ENCODE measurements around the gene THSD4.
"Not testable (repeated sequence)": the region's sequence is repeated elsewhere in the genome, so short reads cannot be mapped to it uniquely, and the experiment has no call there.

THSD4 gene

GRCh38 chr15:71725207-71725955 lies 610.1 kb downstream of the THSD4 start:
- not testable (repeated sequence) for H3K27me3 ChIP-seq (ENCODE audit: control insufficient read depth in 1 of 2, insufficient read depth in 2 of 2, low read length in 2 of 2); H3K9ac ChIP-seq (ENCODE audit: low read depth in 1 of 2, low read length in 2 of 2); H3K9me3 ChIP-seq (ENCODE audit: control insufficient read depth in 1 of 2, low read length in 2 of 2); H3K36me3 ChIP-seq (ENCODE audit: control insufficient read depth in 1 of 2, insufficient read depth in 2 of 2, low read length in 2 of 2); H3K27ac ChIP-seq (ENCODE audit: low read depth, low read length); H3K4me1 ChIP-seq (ENCODE audit: control insufficient read depth in 1 of 2, insufficient read depth in 2 of 2, low read length in 2 of 2); H3K4me3 ChIP-seq (ENCODE audit: low read depth in 1 of 2, low read length in 2 of 2)

- Histone ChIP-seq H3K9ac (ENCODE audit: low read depth in 1 of 2, low read length in 2 of 2) (no peak overlapping the region), H3K27ac (ENCODE audit: low read depth, low read length) (no peak overlapping the region), H3K36me3 (ENCODE audit: control insufficient read depth in 1 of 2, insufficient read depth in 2 of 2, low read length in 2 of 2) (no peaks in the 10 kb centered on the region), H3K4me3 (ENCODE audit: low read depth in 1 of 2, low read length in 2 of 2) (no peak overlapping the region), H3K4me1 (ENCODE audit: control insufficient read depth in 1 of 2, insufficient read depth in 2 of 2, low read length in 2 of 2) (peaks cover 8% of the 10 kb centered on the region in 2 donors), H3K27me3 (ENCODE audit: control insufficient read depth in 1 of 2, insufficient read depth in 2 of 2, low read length in 2 of 2) (no peaks in the 10 kb centered on the region), H3K9me3 (ENCODE audit: control insufficient read depth in 1 of 2, low read length in 2 of 2) (no peaks in the 10 kb centered on the region)
Observed at GRCh38 chr15:71728881-71729280, 613.6 kb downstream of the THSD4 start.

GRCh38 chr15:71729319-71729718 lies 614.0 kb downstream of the THSD4 start:
- Histone ChIP-seq H3K27ac (ENCODE audit: low read depth, low read length) (no peak overlapping the region), H3K27me3 (ENCODE audit: control insufficient read depth in 1 of 2, insufficient read depth in 2 of 2, low read length in 2 of 2) (no peaks in the 10 kb centered on the region), H3K9ac (ENCODE audit: low read depth in 1 of 2, low read length in 2 of 2) (no peak overlapping the region)

GRCh38 chr15:71730277-71731144 lies 615.2 kb downstream of the THSD4 start:
- no peak overlapping the region for H3K27ac ChIP-seq (ENCODE audit: low read depth, low read length)

More at GRCh38 chr15:71729319-71729718, 614.0 kb downstream of the THSD4 start:
- no peak overlapping the region for H3K4me3 ChIP-seq (ENCODE audit: low read depth in 1 of 2, low read length in 2 of 2)
- H3K9me3 ChIP-seq (ENCODE audit: control insufficient read depth in 1 of 2, low read length in 2 of 2), result no peaks in the 10 kb centered on the region
- no peaks in the 10 kb centered on the region for H3K36me3 ChIP-seq (ENCODE audit: control insufficient read depth in 1 of 2, insufficient read depth in 2 of 2, low read length in 2 of 2)
- peaks cover 8% of the 10 kb centered on the region in 2 donors for H3K4me1 ChIP-seq (ENCODE audit: control insufficient read depth in 1 of 2, insufficient read depth in 2 of 2, low read length in 2 of 2)

GRCh38 chr15:71732636-71733035 lies 617.4 kb downstream of the THSD4 start:
- peaks cover 8% of the 10 kb centered on the region in 2 donors for H3K4me1 ChIP-seq (ENCODE audit: control insufficient read depth in 1 of 2, insufficient read depth in 2 of 2, low read length in 2 of 2)
- H3K4me3 ChIP-seq (ENCODE audit: low read depth in 1 of 2, low read length in 2 of 2), result no peak overlapping the region
- no peak overlapping the region for H3K27ac ChIP-seq (ENCODE audit: low read depth, low read length)
- H3K9me3 ChIP-seq (ENCODE audit: control insufficient read depth in 1 of 2, low read length in 2 of 2), result no peaks in the 10 kb centered on the region
- no peaks in the 10 kb centered on the region for H3K27me3 ChIP-seq (ENCODE audit: control insufficient read depth in 1 of 2, insufficient read depth in 2 of 2, low read length in 2 of 2)
- no peaks in the 10 kb centered on the region for H3K36me3 ChIP-seq (ENCODE audit: control insufficient read depth in 1 of 2, insufficient read depth in 2 of 2, low read length in 2 of 2)
- no peak overlapping the region for H3K9ac ChIP-seq (ENCODE audit: low read depth in 1 of 2, low read length in 2 of 2)

More at GRCh38 chr15:71730277-71731144, 615.2 kb downstream of the THSD4 start:
- no peaks in the 10 kb centered on the region for H3K36me3 ChIP-seq (ENCODE audit: control insufficient read depth in 1 of 2, insufficient read depth in 2 of 2, low read length in 2 of 2)
- H3K9me3 ChIP-seq (ENCODE audit: control insufficient read depth in 1 of 2, low read length in 2 of 2), result no peaks in the 10 kb centered on the region
- H3K27me3 ChIP-seq (ENCODE audit: control insufficient read depth in 1 of 2, insufficient read depth in 2 of 2, low read length in 2 of 2), result no peaks in the 10 kb centered on the region
- no peak overlapping the region for H3K9ac ChIP-seq (ENCODE audit: low read depth in 1 of 2, low read length in 2 of 2)
- no peak overlapping the region for H3K4me3 ChIP-seq (ENCODE audit: low read depth in 1 of 2, low read length in 2 of 2)
- peaks cover 8% of the 10 kb centered on the region in 2 donors for H3K4me1 ChIP-seq (ENCODE audit: control insufficient read depth in 1 of 2, insufficient read depth in 2 of 2, low read length in 2 of 2)

GRCh38 chr15:71733122-71733521 lies 617.9 kb downstream of the THSD4 start:
- Histone ChIP-seq H3K27ac (ENCODE audit: low read depth, low read length) (no peak overlapping the region), H3K27me3 (ENCODE audit: control insufficient read depth in 1 of 2, insufficient read depth in 2 of 2, low read length in 2 of 2) (no peaks in the 10 kb centered on the region), H3K36me3 (ENCODE audit: control insufficient read depth in 1 of 2, insufficient read depth in 2 of 2, low read length in 2 of 2) (no peaks in the 10 kb centered on the region), H3K9ac (ENCODE audit: low read depth in 1 of 2, low read length in 2 of 2) (no peak overlapping the region), H3K4me1 (ENCODE audit: control insufficient read depth in 1 of 2, insufficient read depth in 2 of 2, low read length in 2 of 2) (peaks cover 8% of the 10 kb centered on the region in 2 donors), H3K9me3 (ENCODE audit: control insufficient read depth in 1 of 2, low read length in 2 of 2) (no peaks in the 10 kb centered on the region), H3K4me3 (ENCODE audit: low read depth in 1 of 2, low read length in 2 of 2) (no peak overlapping the region)

GRCh38 chr15:71734709-71735384 lies 619.6 kb downstream of the THSD4 start:
- no peak overlapping the region for H3K27ac ChIP-seq (ENCODE audit: low read depth, low read length)
- no peaks in the 10 kb centered on the region for H3K27me3 ChIP-seq (ENCODE audit: control insufficient read depth in 1 of 2, insufficient read depth in 2 of 2, low read length in 2 of 2)
- H3K9me3 ChIP-seq (ENCODE audit: control insufficient read depth in 1 of 2, low read length in 2 of 2), result no peaks in the 10 kb centered on the region
- H3K4me1 ChIP-seq (ENCODE audit: control insufficient read depth in 1 of 2, insufficient read depth in 2 of 2, low read length in 2 of 2), result peaks cover 8% of the 10 kb centered on the region in 2 donors
- no peak overlapping the region for H3K9ac ChIP-seq (ENCODE audit: low read depth in 1 of 2, low read length in 2 of 2)
- no peak overlapping the region for H3K4me3 ChIP-seq (ENCODE audit: low read depth in 1 of 2, low read length in 2 of 2)
- H3K36me3 ChIP-seq (ENCODE audit: control insufficient read depth in 1 of 2, insufficient read depth in 2 of 2, low read length in 2 of 2), result no peaks in the 10 kb centered on the region

GRCh38 chr15:71735385-71735757 lies 620.1 kb downstream of the THSD4 start:
- Histone ChIP-seq H3K27ac (ENCODE audit: low read depth, low read length) (no peak overlapping the region), H3K9ac (ENCODE audit: low read depth in 1 of 2, low read length in 2 of 2) (no peak overlapping the region), H3K27me3 (ENCODE audit: control insufficient read depth in 1 of 2, insufficient read depth in 2 of 2, low read length in 2 of 2) (no peaks in the 10 kb centered on the region), H3K4me3 (ENCODE audit: low read depth in 1 of 2, low read length in 2 of 2) (no peak overlapping the region), H3K36me3 (ENCODE audit: control insufficient read depth in 1 of 2, insufficient read depth in 2 of 2, low read length in 2 of 2) (no peaks in the 10 kb centered on the region), H3K4me1 (ENCODE audit: control insufficient read depth in 1 of 2, insufficient read depth in 2 of 2, low read length in 2 of 2) (peaks cover 8% of the 10 kb centered on the region in 2 donors), H3K9me3 (ENCODE audit: control insufficient read depth in 1 of 2, low read length in 2 of 2) (no peaks in the 10 kb centered on the region)

- Histone ChIP-seq H3K27me3 (ENCODE audit: control insufficient read depth in 1 of 2, insufficient read depth in 2 of 2, low read length in 2 of 2) (no peaks in the 10 kb centered on the region), H3K4me1 (ENCODE audit: control insufficient read depth in 1 of 2, insufficient read depth in 2 of 2, low read length in 2 of 2) (peaks cover 8% of the 10 kb centered on the region in 2 donors), H3K9ac (ENCODE audit: low read depth in 1 of 2, low read length in 2 of 2) (no peak overlapping the region), H3K9me3 (ENCODE audit: control insufficient read depth in 1 of 2, low read length in 2 of 2) (no peaks in the 10 kb centered on the region), H3K4me3 (ENCODE audit: low read depth in 1 of 2, low read length in 2 of 2) (no peak overlapping the region), H3K36me3 (ENCODE audit: control insufficient read depth in 1 of 2, insufficient read depth in 2 of 2, low read length in 2 of 2) (no peaks in the 10 kb centered on the region), H3K27ac (ENCODE audit: low read depth, low read length) (no peak overlapping the region)
Observed at GRCh38 chr15:71736286-71736947, 621.1 kb downstream of the THSD4 start.

Data from duodenal mucosa (tissue), 2 donors.